HUES48 (cell line): ENCODE results near the gene ZFAND3.

ENCODE experiments used
- H3K27ac ChIP-seq: one replicate; pipeline ENCODE4 v1.7.0; 2013; ENCODE audit warnings: low read depth, low read length, inconsistent platforms
- H3K27me3 ChIP-seq: 2 replicates; pipeline ENCODE4 v1.6.1; 2013; ENCODE audit warnings: mild to moderate bottlenecking, low read length; ENCODE audit not compliant: control insufficient read depth, insufficient read depth
- H3K36me3 ChIP-seq: 2 replicates; pipeline ENCODE4 v1.6.1; 2013; ENCODE audit warnings: low read length; ENCODE audit not compliant: control insufficient read depth, insufficient read depth
- H3K4me1 ChIP-seq: 2 replicates; pipeline ENCODE4 v1.6.1; 2013; ENCODE audit warnings: mild to moderate bottlenecking, low read length; ENCODE audit not compliant: control insufficient read depth, insufficient read depth
- H3K4me3 ChIP-seq: 2 replicates; pipeline ENCODE4 v1.5.1; 2013; ENCODE audit warnings: mild to moderate bottlenecking, low read depth, low read length
- H3K9ac ChIP-seq: 2 replicates; pipeline ENCODE4 v1.6.1; 2013; ENCODE audit warnings: mild to moderate bottlenecking, low read depth, low read length, moderate library complexity
- H3K9me3 ChIP-seq: 2 replicates; pipeline ENCODE4 v1.6.1; 2013; ENCODE audit warnings: low read length; ENCODE audit not compliant: control insufficient read depth, insufficient read depth

ZFAND3 gene

DNA sequence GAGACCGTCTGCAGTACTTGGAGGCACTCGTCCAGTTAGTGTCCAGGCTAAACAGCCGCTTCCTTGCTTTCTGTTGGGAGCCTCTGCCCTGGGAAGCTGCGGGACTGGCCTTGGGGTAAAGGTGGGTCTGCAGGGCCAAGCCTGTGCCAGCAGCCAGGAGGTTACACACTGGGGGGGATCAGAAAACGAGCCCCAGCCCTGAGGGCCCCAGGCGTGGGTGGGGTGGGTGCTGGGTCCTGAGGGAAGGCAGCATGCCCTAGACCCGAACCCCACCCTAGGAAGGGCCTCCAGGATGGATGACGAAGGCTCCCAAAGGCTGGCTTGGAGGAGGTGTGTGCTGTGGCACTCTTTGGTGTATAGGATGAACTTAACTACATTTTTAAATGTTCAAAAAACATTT, 335.2 kb downstream of the ZFAND3 start:
- Histone ChIP-seq H3K9ac (no peak overlapping the region), H3K36me3 (0 out of 2 replicates have a peak, but pooled peaks cover 3% of the 10 kb centered on the region)

DNA sequence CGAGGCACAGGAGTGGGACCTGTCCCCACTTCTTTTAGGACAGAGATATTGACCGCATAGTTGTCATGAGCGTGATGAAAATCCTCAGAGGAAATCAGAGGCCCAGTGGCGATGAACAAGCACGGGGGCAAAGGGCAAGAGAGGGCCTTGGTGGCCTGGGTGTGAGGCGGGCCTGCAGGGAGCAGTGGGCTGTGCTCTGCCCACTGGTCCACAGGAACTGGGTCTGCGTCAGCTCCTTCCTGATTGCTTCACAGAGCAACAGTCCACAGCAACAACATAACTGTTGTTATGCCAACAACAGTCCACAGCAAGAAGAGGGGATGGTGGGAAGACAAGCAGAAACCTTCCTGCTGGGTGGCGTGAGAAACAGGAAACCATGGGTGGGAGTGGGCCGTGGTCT, 335.6 kb downstream of the ZFAND3 start:
- no peak overlapping the region for H3K27ac ChIP-seq

More for the DNA sequence above, 335.2 kb downstream of the ZFAND3 start:
- H3K27me3 ChIP-seq = no peaks in the 10 kb centered on the region
- H3K4me3 ChIP-seq = no peak overlapping the region
- no peak overlapping the region for H3K27ac ChIP-seq
- no peaks in the 10 kb centered on the region for H3K4me1 ChIP-seq
- no peaks in the 10 kb centered on the region for H3K9me3 ChIP-seq

DNA sequence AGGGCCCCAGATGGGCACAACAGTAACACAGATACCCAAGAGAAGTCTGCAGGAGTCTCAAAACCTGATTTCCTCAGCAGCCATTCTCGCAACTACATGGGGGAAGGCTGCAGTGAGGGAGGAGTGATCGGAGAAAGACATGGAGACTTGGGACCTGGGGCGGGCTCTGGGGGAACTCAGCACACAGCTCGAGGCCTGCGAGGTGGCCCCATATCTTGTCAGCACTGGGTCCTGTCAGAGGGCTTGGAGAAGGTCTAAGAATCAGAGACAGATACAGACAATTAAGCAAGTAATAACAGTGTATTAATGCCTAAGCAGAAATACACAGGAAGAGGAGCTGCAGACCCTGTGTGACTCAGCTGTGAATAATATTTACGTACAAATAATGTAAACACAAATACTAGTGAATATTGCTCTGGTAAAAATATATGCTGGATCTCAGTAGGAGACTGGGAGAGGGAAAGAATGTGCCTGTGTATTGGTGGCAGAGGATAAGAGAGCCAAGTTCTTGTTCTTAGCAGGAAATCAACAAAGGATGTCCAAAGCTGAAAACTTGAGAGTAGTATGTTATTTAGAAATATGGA, 336.2 kb downstream of the ZFAND3 start:
- no peaks in the 10 kb centered on the region for H3K27me3 ChIP-seq
- 0 out of 2 replicates have a peak, but pooled peaks cover 3% of the 10 kb centered on the region for H3K36me3 ChIP-seq
- H3K27ac ChIP-seq = no peak overlapping the region
- H3K4me1 ChIP-seq = no peaks in the 10 kb centered on the region
- no peak overlapping the region for H3K9ac ChIP-seq
- H3K4me3 ChIP-seq = no peak overlapping the region
- no peaks in the 10 kb centered on the region for H3K9me3 ChIP-seq

More for the DNA sequence above, 335.6 kb downstream of the ZFAND3 start:
- Histone ChIP-seq H3K4me1 (no peaks in the 10 kb centered on the region), H3K9ac (no peak overlapping the region), H3K36me3 (0 out of 2 replicates have a peak, but pooled peaks cover 3% of the 10 kb centered on the region), H3K4me3 (no peak overlapping the region), H3K9me3 (no peaks in the 10 kb centered on the region), H3K27me3 (no peaks in the 10 kb centered on the region)

DNA sequence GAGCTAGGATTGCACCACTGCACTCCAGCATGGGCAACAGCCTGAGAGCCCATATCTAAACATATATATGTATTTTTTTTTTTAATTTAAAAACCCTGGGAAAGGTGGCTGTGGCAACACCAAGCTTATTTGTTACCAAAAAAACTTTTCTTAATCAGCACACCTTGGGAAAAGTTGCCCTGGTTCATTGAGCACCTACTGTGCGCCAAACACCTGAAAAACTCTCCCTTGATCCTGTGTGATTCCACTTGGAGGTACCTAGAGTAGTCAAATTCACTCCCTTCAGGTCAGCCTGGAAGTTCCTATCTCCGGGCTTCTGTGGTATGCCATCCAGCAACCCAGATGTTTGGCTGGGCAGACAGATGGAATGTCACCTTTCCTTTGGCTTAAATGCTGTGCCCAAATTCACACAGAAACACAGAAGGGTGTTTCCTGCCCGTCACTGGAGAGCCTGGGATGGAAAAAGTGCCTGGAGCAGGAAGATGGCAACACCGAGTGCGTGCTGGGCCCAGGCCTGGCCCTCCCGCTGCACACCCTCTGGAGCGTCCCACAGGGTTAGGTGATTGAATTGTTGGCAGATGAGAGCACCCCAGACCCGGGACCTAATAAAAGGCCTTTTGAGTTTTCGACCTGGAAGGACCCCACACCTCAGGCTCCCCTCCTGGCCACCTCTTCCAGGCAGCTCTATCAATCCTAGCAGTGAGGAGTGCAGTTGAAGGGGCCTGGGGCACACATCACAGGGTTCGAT, 337.5 kb downstream of the ZFAND3 start:
- no peak overlapping the region for H3K27ac ChIP-seq
- no peaks in the 10 kb centered on the region for H3K27me3 ChIP-seq
- no peaks in the 10 kb centered on the region for H3K9me3 ChIP-seq
- H3K4me3 ChIP-seq = no peak overlapping the region
- H3K4me1 ChIP-seq = no peaks in the 10 kb centered on the region
- 0 out of 2 replicates have a peak, but pooled peaks cover 3% of the 10 kb centered on the region for H3K36me3 ChIP-seq
- H3K9ac ChIP-seq = no peak overlapping the region

DNA sequence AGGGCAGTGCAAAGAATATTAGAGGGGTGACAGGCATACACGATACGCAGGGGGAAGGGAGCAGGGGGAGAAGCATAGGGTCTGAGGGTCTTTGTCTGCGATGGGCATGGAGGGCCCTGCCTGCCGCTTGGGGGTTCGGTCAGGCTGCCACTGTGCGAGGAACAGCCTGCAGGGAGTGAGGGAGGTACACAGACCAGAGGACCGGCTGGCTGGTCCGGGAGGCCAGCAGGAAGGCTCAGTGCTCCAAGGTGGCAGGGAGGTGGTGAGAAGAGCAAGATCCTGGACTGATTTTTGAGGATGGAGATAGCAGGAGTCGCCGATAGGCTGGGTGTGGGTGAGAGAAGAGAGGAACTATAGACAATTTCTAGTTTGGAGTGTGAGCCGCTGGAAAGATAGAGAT, 338.4 kb downstream of the ZFAND3 start:
- Histone ChIP-seq H3K36me3 (no peaks in the 10 kb centered on the region), H3K9ac (no peak overlapping the region), H3K27me3 (no peaks in the 10 kb centered on the region), H3K27ac (no peak overlapping the region), H3K9me3 (no peaks in the 10 kb centered on the region), H3K4me3 (no peak overlapping the region), H3K4me1 (no peaks in the 10 kb centered on the region)

DNA sequence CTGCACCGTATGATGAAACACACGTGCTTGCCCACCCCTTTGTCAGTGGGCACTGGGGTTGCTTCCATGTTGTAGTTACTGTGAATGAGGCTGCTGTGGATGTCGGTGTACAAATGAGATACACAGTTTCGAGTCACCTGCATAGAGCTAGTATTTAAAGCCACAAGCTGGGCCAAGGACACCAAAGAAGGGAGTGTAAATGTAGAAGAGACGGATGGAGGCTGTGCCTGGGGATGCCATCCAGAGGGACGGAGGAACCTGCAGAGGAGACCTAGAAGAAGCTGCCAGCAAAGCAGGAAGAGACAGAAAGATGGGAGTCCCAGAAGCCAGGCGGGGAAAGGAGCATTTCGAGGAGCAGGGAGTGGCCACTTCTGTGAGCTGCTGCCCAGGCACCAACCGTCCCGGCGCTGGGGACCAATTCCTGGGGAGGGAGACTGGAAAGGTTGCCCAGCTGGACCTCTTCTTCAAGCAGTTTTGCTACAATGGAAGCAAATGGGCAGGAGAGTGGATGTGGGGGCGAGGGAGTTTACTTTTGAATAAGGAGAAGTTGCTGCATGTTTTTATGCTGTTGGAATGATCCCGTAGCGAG, 339.3 kb downstream of the ZFAND3 start:
- Histone ChIP-seq H3K36me3 (no peaks in the 10 kb centered on the region), H3K4me3 (no peak overlapping the region), H3K27me3 (no peaks in the 10 kb centered on the region), H3K9ac (no peak overlapping the region), H3K4me1 (no peaks in the 10 kb centered on the region), H3K9me3 (no peaks in the 10 kb centered on the region), H3K27ac (no peak overlapping the region)

DNA sequence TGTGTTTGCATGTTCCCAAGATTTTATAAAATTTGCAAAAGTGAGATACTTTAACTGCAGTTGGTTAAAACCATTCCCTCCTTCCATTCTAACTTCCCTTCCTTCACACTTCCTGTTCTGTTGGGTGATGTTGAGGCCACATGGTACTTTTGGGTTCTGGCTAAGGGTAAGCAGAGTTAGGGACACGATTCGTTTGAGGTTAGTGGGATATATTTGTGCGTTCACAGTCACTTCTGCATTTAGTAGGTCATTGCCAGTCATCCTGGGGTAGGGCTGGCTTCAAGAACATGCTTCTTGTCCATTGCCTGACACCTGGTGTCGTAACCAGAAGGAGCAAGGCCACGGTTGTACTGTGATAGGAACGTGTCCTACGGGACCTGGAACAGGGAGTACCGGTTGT, 340.1 kb downstream of the ZFAND3 start:
- Histone ChIP-seq H3K9ac (no peak overlapping the region), H3K36me3 (no peaks in the 10 kb centered on the region), H3K27me3 (no peaks in the 10 kb centered on the region), H3K9me3 (no peaks in the 10 kb centered on the region), H3K4me1 (no peaks in the 10 kb centered on the region), H3K4me3 (no peak overlapping the region), H3K27ac (no peak overlapping the region)

DNA sequence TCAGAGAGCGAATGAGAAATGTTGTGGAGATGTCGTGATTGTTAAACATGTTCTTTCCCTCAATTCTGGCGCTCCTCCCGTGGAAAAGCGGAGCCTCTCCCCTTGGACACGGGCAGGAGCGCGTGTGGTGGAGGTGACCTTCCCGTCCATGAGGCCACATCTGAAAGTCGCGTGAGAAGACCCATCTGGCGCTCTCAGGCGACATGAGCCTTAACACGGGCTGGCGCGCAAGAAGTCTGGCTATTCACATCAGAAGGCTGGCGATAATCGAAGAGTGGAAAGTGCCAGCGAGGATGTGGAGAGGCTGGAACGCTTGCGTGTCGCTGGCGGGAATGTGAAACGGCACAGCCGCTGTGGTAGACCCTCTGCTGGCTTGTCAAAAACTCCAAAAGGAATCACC, 341.3 kb downstream of the ZFAND3 start:
- Histone ChIP-seq H3K27ac (no peak overlapping the region), H3K9me3 (no peaks in the 10 kb centered on the region), H3K4me3 (no peak overlapping the region), H3K36me3 (no peaks in the 10 kb centered on the region), H3K9ac (no peak overlapping the region), H3K27me3 (no peaks in the 10 kb centered on the region), H3K4me1 (no peaks in the 10 kb centered on the region)

DNA sequence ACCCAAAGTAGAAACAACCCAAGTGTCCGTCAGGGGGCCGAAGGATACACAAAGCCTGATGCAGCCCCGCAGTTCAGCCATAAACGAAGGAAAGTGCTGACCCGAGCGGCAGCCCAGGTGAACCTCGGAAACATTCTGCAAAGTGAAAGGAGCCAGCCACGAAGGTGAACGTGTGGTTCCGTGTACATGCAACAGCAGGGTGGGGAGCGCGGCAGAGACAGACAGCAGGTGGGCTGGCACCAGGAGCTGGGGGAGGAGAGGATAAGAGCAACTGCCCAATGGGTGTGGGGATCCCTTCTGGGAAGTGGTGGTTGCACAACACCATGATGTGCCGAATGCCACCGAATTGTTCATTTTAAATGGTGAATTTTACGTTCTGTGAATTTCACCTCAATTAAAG, 341.8 kb downstream of the ZFAND3 start:
- no peaks in the 10 kb centered on the region for H3K4me1 ChIP-seq
- no peak overlapping the region for H3K27ac ChIP-seq
- H3K36me3 ChIP-seq = no peaks in the 10 kb centered on the region
- H3K9me3 ChIP-seq = no peaks in the 10 kb centered on the region
- no peaks in the 10 kb centered on the region for H3K27me3 ChIP-seq
- H3K4me3 ChIP-seq = no peak overlapping the region
- no peak overlapping the region for H3K9ac ChIP-seq

DNA sequence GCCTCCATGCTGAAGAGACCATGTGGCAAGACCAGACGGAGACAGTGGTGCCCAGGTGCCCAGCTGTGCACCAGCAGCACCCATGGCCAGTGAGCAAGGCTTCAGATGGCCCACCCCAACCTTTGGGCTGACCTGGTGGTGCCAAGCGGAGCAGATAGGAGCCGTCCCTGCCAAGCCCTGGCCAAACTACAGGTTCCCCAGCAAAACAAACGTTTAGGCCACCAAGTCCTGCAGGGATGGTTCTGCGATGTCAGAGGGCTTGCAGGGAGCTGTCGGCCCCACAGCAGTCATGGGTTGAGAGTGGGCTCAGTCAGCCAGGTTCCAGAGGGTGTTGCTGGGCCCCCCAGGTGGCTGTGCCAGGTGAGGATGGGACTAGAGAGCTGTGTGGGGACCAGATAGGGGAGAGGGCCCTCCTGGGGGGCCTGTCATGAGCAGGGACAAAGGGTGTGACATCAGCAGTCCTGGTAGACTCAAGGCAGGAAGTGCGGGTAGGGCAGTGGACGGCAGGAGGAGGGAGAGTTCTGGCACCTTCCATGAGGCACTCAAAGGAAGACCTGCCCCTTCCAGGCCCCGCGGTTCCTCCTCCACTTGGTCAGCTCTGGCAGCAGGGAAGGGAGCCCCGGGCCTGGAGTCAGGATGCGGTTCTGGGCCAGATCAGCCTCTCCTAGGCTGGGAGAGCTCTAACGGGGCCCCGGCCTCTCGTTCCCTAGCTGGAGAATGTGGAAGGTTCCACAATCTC, 342.4 kb downstream of the ZFAND3 start:
- no peak overlapping the region for H3K9ac ChIP-seq
- no peaks in the 10 kb centered on the region for H3K9me3 ChIP-seq
- H3K4me3 ChIP-seq = no peak overlapping the region
- no peak overlapping the region for H3K27ac ChIP-seq
- H3K36me3 ChIP-seq = no peaks in the 10 kb centered on the region
- H3K27me3 ChIP-seq = no peaks in the 10 kb centered on the region
- no peaks in the 10 kb centered on the region for H3K4me1 ChIP-seq
